NT2/D1 (cell line): ENCODE results near the gene FBXL7.

Experiments
- DNase-seq: peaks from one replicate; pipeline ENCODE4 v3.0.0-alpha.2; 2011; ENCODE audit warnings: low read depth, low spot score
- H3K27me3 ChIP-seq: 2 replicates; pipeline ENCODE4 v1.6.0; 2011; ENCODE audit warnings: mild to moderate bottlenecking; ENCODE audit not compliant: insufficient read length, insufficient read depth
- H3K36me3 ChIP-seq: 2 replicates; pipeline ENCODE4 v1.6.1; 2011; ENCODE audit warnings: mild to moderate bottlenecking, low read length, mixed read lengths; ENCODE audit not compliant: insufficient read depth, insufficient read length
- H3K4me1 ChIP-seq: 2 replicates; pipeline ENCODE4 v1.5.1; 2011; ENCODE audit not compliant: insufficient read depth, insufficient read length
- H3K4me3 ChIP-seq: 2 replicates; pipeline ENCODE4 v1.5.1; 2011; ENCODE audit warnings: low read depth; ENCODE audit not compliant: insufficient read length
- H3K9ac ChIP-seq: 2 replicates; pipeline ENCODE4 v1.6.0; 2011; ENCODE audit warnings: low read depth; ENCODE audit not compliant: insufficient read length
- H3K9me3 ChIP-seq: 2 replicates; pipeline ENCODE4 v1.5.1; 2011; ENCODE audit warnings: mild to moderate bottlenecking, low read length; ENCODE audit not compliant: insufficient read depth
- SUZ12 ChIP-seq: IDR thresholded peaks from 2 replicates; pipeline ENCODE4 v1.6.1; 2011; ENCODE audit not compliant: insufficient read length, insufficient read depth; ENCODE audit errors: extremely low read depth
- YY1 ChIP-seq: IDR thresholded peaks from 2 replicates; pipeline ENCODE4 v1.6.1; 2011; ENCODE audit not compliant: insufficient read length, insufficient read depth
- ZNF274 ChIP-seq: IDR thresholded peaks from 2 replicates; pipeline ENCODE4 v1.6.1; 2011; ENCODE audit warnings: mild to moderate bottlenecking, low read depth, low read length

FBXL7 gene

GRCh38 chr5:15502208-15502607 lies 2.2 kb downstream of the FBXL7 start:
- H3K9ac ChIP-seq: no peak overlapping the region
- TF ChIP-seq ZNF274 (no peak), SUZ12 (no peak), YY1 (no peak)
- no peaks in the 10 kb centered on the region for H3K27me3 ChIP-seq
- DNase-seq: no peak
- H3K36me3 ChIP-seq: peaks cover 11% of the 10 kb centered on the region
- H3K9me3 ChIP-seq: no peaks in the 10 kb centered on the region
- no peak overlapping the region for H3K4me3 ChIP-seq
- H3K4me1 ChIP-seq: no peaks in the 10 kb centered on the region

- TF ChIP-seq YY1 (no peak), SUZ12 (no peak), ZNF274 (no peak)
- no peak overlapping the region for H3K9ac ChIP-seq
- H3K36me3 ChIP-seq: peaks cover 11% of the 10 kb centered on the region
- H3K4me1 ChIP-seq: no peaks in the 10 kb centered on the region
- H3K4me3 ChIP-seq: no peak overlapping the region
- H3K27me3 ChIP-seq: no peaks in the 10 kb centered on the region
- H3K9me3 ChIP-seq: no peaks in the 10 kb centered on the region
- DNase-seq: no peak
Observed at GRCh38 chr5:15506146-15506545, 6.2 kb downstream of the FBXL7 start.

- Histone ChIP-seq H3K9ac (no peak overlapping the region), H3K4me1 (no peaks in the 10 kb centered on the region), H3K9me3 (no peaks in the 10 kb centered on the region), H3K36me3 (peaks cover 11% of the 10 kb centered on the region), H3K4me3 (no peak overlapping the region), H3K27me3 (no peaks in the 10 kb centered on the region)
- DNase-seq: no peak
- TF ChIP-seq ZNF274 (no peak), SUZ12 (no peak), YY1 (no peak)
Observed at GRCh38 chr5:15506897-15507296, 6.9 kb downstream of the FBXL7 start.

- Histone ChIP-seq H3K36me3 (peaks cover 5% of the 10 kb centered on the region), H3K27me3 (no peaks in the 10 kb centered on the region), H3K4me3 (no peak overlapping the region), H3K9ac (no peak overlapping the region), H3K4me1 (no peaks in the 10 kb centered on the region), H3K9me3 (no peaks in the 10 kb centered on the region)
- no peak for DNase-seq
- TF ChIP-seq ZNF274: no peak
- TF ChIP-seq SUZ12: no peak
- TF ChIP-seq YY1: no peak
Observed at GRCh38 chr5:15510092-15510491, 10.1 kb downstream of the FBXL7 start.

- Histone ChIP-seq H3K4me1 (no peaks in the 10 kb centered on the region), H3K36me3 (peaks cover 5% of the 10 kb centered on the region), H3K9me3 (no peaks in the 10 kb centered on the region), H3K9ac (no peak overlapping the region), H3K27me3 (no peaks in the 10 kb centered on the region), H3K4me3 (no peak overlapping the region)
- TF ChIP-seq ZNF274 (no peak), SUZ12 (no peak), YY1 (no peak)
- DNase-seq: no peak
Observed at GRCh38 chr5:15510831-15511230, 10.9 kb downstream of the FBXL7 start.

GRCh38 chr5:15513431-15513830 lies 13.5 kb downstream of the FBXL7 start:
- Histone ChIP-seq H3K36me3 (peaks cover 3% of the 10 kb centered on the region), H3K9ac (no peak overlapping the region), H3K4me1 (no peaks in the 10 kb centered on the region), H3K4me3 (no peak overlapping the region), H3K27me3 (no peaks in the 10 kb centered on the region), H3K9me3 (no peaks in the 10 kb centered on the region)
- no peak for TF ChIP-seq YY1
- DNase-seq: no peak

- no peak overlapping the region for H3K4me3 ChIP-seq
- peaks cover 3% of the 10 kb centered on the region for H3K36me3 ChIP-seq
- no peaks in the 10 kb centered on the region for H3K27me3 ChIP-seq
- H3K9me3 ChIP-seq: no peaks in the 10 kb centered on the region
- H3K9ac ChIP-seq: no peak overlapping the region
- TF ChIP-seq SUZ12 (no peak), YY1 (no peak), ZNF274 (no peak)
- DNase-seq: no peak
- no peaks in the 10 kb centered on the region for H3K4me1 ChIP-seq
Observed at GRCh38 chr5:15513911-15514310, 13.9 kb downstream of the FBXL7 start.

- no peak for DNase-seq
- H3K27me3 ChIP-seq: no peaks in the 10 kb centered on the region
- H3K4me1 ChIP-seq: no peaks in the 10 kb centered on the region
- no peak overlapping the region for H3K9ac ChIP-seq
- peaks cover 3% of the 10 kb centered on the region for H3K36me3 ChIP-seq
- H3K9me3 ChIP-seq: no peaks in the 10 kb centered on the region
- TF ChIP-seq YY1 (no peak), ZNF274 (no peak), SUZ12 (no peak)
- H3K4me3 ChIP-seq: no peak overlapping the region
Observed at GRCh38 chr5:15515229-15515628, 15.2 kb downstream of the FBXL7 start.
